ENCODE data around the gene RAB6B.

RAB6B gene

GRCh38 chr3:133855772-133856171 lies 39.9 kb downstream of the RAB6B start:
- peak; percentile 39 for DNase-seq

- no peak for DNase-seq
Observed at GRCh38 chr3:133855002-133855370, 40.7 kb downstream of the RAB6B start.

- DNase-seq: no peak
Observed at GRCh38 chr3:133854264-133855001, 41.2 kb downstream of the RAB6B start.

GRCh38 chr3:133853925-133854227 lies 41.8 kb downstream of the RAB6B start:
- no peak for DNase-seq

- DNase-seq: no peak
Observed at GRCh38 chr3:133853063-133853924, 42.4 kb downstream of the RAB6B start.

- DNase-seq: no peak
Observed at GRCh38 chr3:133851931-133852330, 43.8 kb downstream of the RAB6B start.

GRCh38 chr3:133851266-133851906 lies 44.3 kb downstream of the RAB6B start:
- DNase-seq: no peak

GRCh38 chr3:133850034-133850433 lies 45.6 kb downstream of the RAB6B start:
- no peak for DNase-seq

- DNase-seq: no peak
Observed at GRCh38 chr3:133849346-133849745, 46.3 kb downstream of the RAB6B start.

- no peak for DNase-seq
Observed at GRCh38 chr3:133845127-133845526, 50.6 kb downstream of the RAB6B start.

GRCh38 chr3:133843634-133844033 lies 52.0 kb downstream of the RAB6B start:
- peak; percentile 63 for DNase-seq

- DNase-seq: no peak
Observed at GRCh38 chr3:133842158-133842557, 53.5 kb downstream of the RAB6B start.

GRCh38 chr3:133841196-133841595 lies 54.5 kb downstream of the RAB6B start:
- no peak for DNase-seq

GRCh38 chr3:133840767-133841166 lies 54.9 kb downstream of the RAB6B start:
- DNase-seq: no peak

- DNase-seq: no peak
Observed at GRCh38 chr3:133840055-133840737, 55.5 kb downstream of the RAB6B start.

GRCh38 chr3:133838916-133839800 lies 56.5 kb downstream of the RAB6B start:
- DNase-seq: no peak

- no peak for DNase-seq
Observed at GRCh38 chr3:133838296-133838789, 57.3 kb downstream of the RAB6B start.

- no peak for DNase-seq
Observed at GRCh38 chr3:133837487-133838295, 58.0 kb downstream of the RAB6B start.

- no peak for DNase-seq
Observed at GRCh38 chr3:133836497-133837158, 59.1 kb downstream of the RAB6B start.

- DNase-seq: no peak
Observed at GRCh38 chr3:133835961-133836360, 59.7 kb downstream of the RAB6B start.

GRCh38 chr3:133835418-133835743 lies 60.3 kb downstream of the RAB6B start:
- DNase-seq: no peak

All from HCEC 1CT (cell line).